CD4-positive, CD25-positive, alpha-beta regulatory T cell (primary cell): ENCODE data around the gene ATP8A1. TPM values are rescaled to one million over a fixed set of nuclear protein-coding genes. Genes with fewer than 3 reads are reported as not detected.
A peak's percentile ranks its signal among the peaks of the same experiment; 100 is the strongest.

Source experiments
- ATAC-seq, 2 donors: fragments of 150-1000 bp; cut with Tn5 transposase; one replicate each; pipeline ENCODE4 v1.10.0; 2021; ENCODE audit warnings: low read depth in 2 of 2, moderate number of reproducible peaks in 2 of 2, moderate library complexity in 1 of 2
- DNase-seq, 3 donors: peaks; one replicate each; pipeline versions ENCODE4 v3.0.0 to v3.0.0-alpha.2; 2012 to 2022; ENCODE audit warnings: mixed read lengths in 1 of 3
- H3K27ac ChIP-seq: one replicate; pipeline ENCODE4 v1.7.0; 2013; ENCODE audit warnings: mild to moderate bottlenecking, low read length; ENCODE audit not compliant: insufficient read depth, poor library complexity, severe bottlenecking
- H3K27me3 ChIP-seq: one replicate; pipeline ENCODE4 v1.7.0; 2013; ENCODE audit warnings: low read length; ENCODE audit not compliant: control insufficient read depth, insufficient read depth
- H3K36me3 ChIP-seq: one replicate; pipeline ENCODE4 v1.7.0; 2013; ENCODE audit warnings: mild to moderate bottlenecking, low read length, moderate library complexity; ENCODE audit not compliant: control insufficient read depth, insufficient read depth
- H3K4me1 ChIP-seq: 2 replicates; pipeline ENCODE4 v1.7.0; 2013; ENCODE audit warnings: mild to moderate bottlenecking, low read length; ENCODE audit not compliant: insufficient read depth, control insufficient read depth, poor library complexity, severe bottlenecking
- H3K4me3 ChIP-seq: one replicate; pipeline ENCODE4 v1.7.0; 2013; ENCODE audit warnings: low read depth, mild to moderate bottlenecking, low read length, moderate library complexity
- H3K9me3 ChIP-seq, 2 experiments: 1 replicate in 1 of 2; 2 replicates in 1 of 2; pipeline ENCODE4 v1.7.0; 2013; ENCODE audit warnings: low read length in 2 of 2, mild to moderate bottlenecking in 1 of 2, moderate library complexity in 1 of 2; ENCODE audit not compliant: control insufficient read depth in 2 of 2
- H3K27ac Mint-ChIP-seq, 3 donors: one replicate each; pipeline ENCODE4 v1.8.0; 2020 to 2022; ENCODE audit warnings: mild to moderate bottlenecking in 3 of 3, mixed read lengths in 3 of 3, moderate library complexity in 2 of 3
- H3K27me3 Mint-ChIP-seq: one replicate; pipeline ENCODE4 v1.8.0; 2022; ENCODE audit warnings: mild to moderate bottlenecking, mixed read lengths
- H3K36me3 Mint-ChIP-seq: one replicate; pipeline ENCODE4 v1.8.0; 2020; ENCODE audit warnings: mixed read lengths
- H3K4me1 Mint-ChIP-seq, 4 donors: one replicate each; pipeline ENCODE4 v1.8.0; 2020 to 2022; ENCODE audit warnings: mixed read lengths in 4 of 4, mild to moderate bottlenecking in 1 of 4
- H3K4me3 Mint-ChIP-seq, 4 donors: one replicate each; pipeline ENCODE4 v1.8.0; 2020 to 2022; ENCODE audit warnings: mild to moderate bottlenecking in 4 of 4, mixed read lengths in 4 of 4, moderate library complexity in 3 of 4
- H3K9me3 Mint-ChIP-seq, 7 donors: one replicate each; pipeline ENCODE4 v1.8.0; 2020 to 2022; ENCODE audit warnings: mixed read lengths in 7 of 7, mild to moderate bottlenecking in 3 of 7, moderate library complexity in 2 of 7
- polyA plus RNA-seq, 4 donors: library from polyadenylated mRNA; unstranded; fragments of 300-500 nt; fragmentation: Illumina TruSeq; gene quantifications; one replicate each; pipeline ENCODE4 v1.2.3, GENCODE V29; 2021
- total RNA-seq: library from RNA; stranded (reverse); gene quantifications from one replicate; pipeline ENCODE4 v1.2.3, GENCODE V29; 2022

Gene ATP8A1
- total and polyA plus RNA-seq, 5 donors from 2014 or later: 6.3 to 49.9 (median 8.1) TPM

GRCh38 chr4:42607011-42607726 is 49.7 kb downstream of the ATP8A1 start:
- H3K27me3 Mint-ChIP-seq: no peaks in the 10 kb centered on the region
- DNase-seq (no peak), ATAC-seq (no peak)
- H3K27ac Mint-ChIP-seq: peak overlapping the region in 1 of 3 donors; percentile 27
- peaks cover 11 to 22% (median 13%) of the 10 kb centered on the region in 4 donors for H3K4me1 Mint-ChIP-seq
- H3K9me3 Mint-ChIP-seq: peaks cover 0 to 2% (median 0%) of the 10 kb centered on the region in 7 donors
- peaks cover 45% of the 10 kb centered on the region for H3K36me3 Mint-ChIP-seq
- Histone ChIP-seq H3K4me1 (no peaks in the 10 kb centered on the region), H3K4me3 (no peak overlapping the region), H3K27me3 (no peaks in the 10 kb centered on the region), H3K27ac (no peak overlapping the region), H3K9me3 (no peaks in the 10 kb centered on the region), H3K36me3 (peaks cover 21% of the 10 kb centered on the region)
- no peak overlapping the region for H3K4me3 Mint-ChIP-seq

- Mint-ChIP-seq H3K4me1 (peaks cover 10 to 19% (median 13%) of the 10 kb centered on the region in 4 donors), H3K36me3 (peaks cover 29% of the 10 kb centered on the region), H3K27ac (peak overlapping the region in 1 of 3 donors; percentile 43), H3K4me3 (no peak overlapping the region), H3K27me3 (no peaks in the 10 kb centered on the region), H3K9me3 (no peaks in the 10 kb centered on the region)
- Histone ChIP-seq H3K9me3 (no peaks in the 10 kb centered on the region), H3K4me1 (no peaks in the 10 kb centered on the region), H3K27ac (no peak overlapping the region), H3K4me3 (no peak overlapping the region), H3K27me3 (no peaks in the 10 kb centered on the region), H3K36me3 (peaks cover 14% of the 10 kb centered on the region)
- ATAC-seq: no peak
- DNase-seq: no peak
Observed at GRCh38 chr4:42605264-42605663, 51.6 kb downstream of the ATP8A1 start.

DNA sequence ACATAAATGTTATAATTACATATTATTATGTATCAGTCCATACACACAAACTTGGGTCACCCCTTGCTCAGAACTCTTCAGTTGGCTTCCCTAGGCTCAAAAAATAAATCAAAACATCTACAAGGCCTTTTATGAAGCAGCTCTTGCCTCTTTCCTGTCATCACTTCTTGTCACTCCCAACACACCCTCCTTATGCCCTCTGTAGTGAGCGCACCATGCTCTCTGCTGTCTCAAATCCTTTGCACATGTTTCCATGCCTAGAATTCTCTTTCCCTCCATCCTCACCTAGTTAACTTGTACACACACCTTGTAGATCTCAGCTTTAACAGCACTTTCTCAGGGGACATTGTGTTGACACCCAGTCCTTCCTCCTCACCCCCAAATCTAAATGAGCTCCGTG is 53.0 kb downstream of the ATP8A1 start:
- H3K9me3 ChIP-seq: no peaks in the 10 kb centered on the region
- Mint-ChIP-seq H3K27me3 (no peaks in the 10 kb centered on the region), H3K36me3 (peaks cover 19% of the 10 kb centered on the region), H3K9me3 (no peaks in the 10 kb centered on the region), H3K27ac (peak overlapping the region in 1 of 3 donors; percentile 47), H3K4me1 (peaks cover 5 to 16% (median 10%) of the 10 kb centered on the region in 4 donors), H3K4me3 (no peak overlapping the region)
- no peak overlapping the region for H3K4me3 ChIP-seq
- no peak for DNase-seq
- H3K27me3 ChIP-seq: no peaks in the 10 kb centered on the region
- H3K27ac ChIP-seq: no peak overlapping the region
- no peaks in the 10 kb centered on the region for H3K4me1 ChIP-seq
- peaks cover 9% of the 10 kb centered on the region for H3K36me3 ChIP-seq
- ATAC-seq: no peak

GRCh38 chr4:42600578-42600977 is 56.3 kb downstream of the ATP8A1 start:
- Histone ChIP-seq H3K4me3 (no peak overlapping the region), H3K9me3 (no peaks in the 10 kb centered on the region), H3K4me1 (no peaks in the 10 kb centered on the region), H3K36me3 (no peaks in the 10 kb centered on the region), H3K27me3 (no peaks in the 10 kb centered on the region), H3K27ac (no peak overlapping the region)
- Mint-ChIP-seq H3K36me3 (peaks cover 22% of the 10 kb centered on the region), H3K27me3 (no peaks in the 10 kb centered on the region), H3K9me3 (no peaks in the 10 kb centered on the region), H3K4me1 (peaks cover 5 to 17% (median 6%) of the 10 kb centered on the region in 4 donors), H3K27ac (no peak overlapping the region), H3K4me3 (no peak overlapping the region)
- DNase-seq (no peak), ATAC-seq (no peak)

DNA sequence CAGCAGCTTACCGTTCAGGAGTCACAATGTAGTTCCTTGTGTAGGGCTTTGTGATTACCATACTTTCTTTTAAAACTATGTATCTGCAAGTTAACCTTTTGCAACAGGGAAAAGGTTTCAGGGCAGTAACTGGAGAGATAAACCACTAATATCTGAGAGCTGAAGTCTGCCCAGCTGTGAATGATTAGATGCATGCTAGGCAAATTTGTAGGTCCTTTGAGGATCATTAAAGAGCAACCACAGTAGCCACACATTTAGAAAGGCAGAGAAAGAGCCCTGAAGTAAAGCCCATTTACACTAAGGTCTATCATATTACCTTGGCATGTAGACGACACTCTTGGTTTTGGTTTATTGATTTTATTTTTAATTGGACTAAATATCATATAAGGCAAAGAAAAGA is 60.0 kb downstream of the ATP8A1 start:
- Histone ChIP-seq H3K4me3 (no peak overlapping the region), H3K36me3 (peaks cover 5% of the 10 kb centered on the region), H3K27me3 (no peaks in the 10 kb centered on the region), H3K9me3 (no peaks in the 10 kb centered on the region), H3K27ac (no peak overlapping the region), H3K4me1 (no peaks in the 10 kb centered on the region)
- no peak overlapping the region for H3K4me3 Mint-ChIP-seq
- H3K4me1 Mint-ChIP-seq: peaks cover 0 to 20% (median 0%) of the 10 kb centered on the region in 4 donors
- ATAC-seq (no peak), DNase-seq (no peak)
- H3K36me3 Mint-ChIP-seq: peaks cover 9% of the 10 kb centered on the region
- no peaks in the 10 kb centered on the region for H3K9me3 Mint-ChIP-seq
- no peaks in the 10 kb centered on the region for H3K27me3 Mint-ChIP-seq
- no peak overlapping the region for H3K27ac Mint-ChIP-seq

- no peaks in the 10 kb centered on the region for H3K9me3 ChIP-seq
- Mint-ChIP-seq H3K36me3 (peaks cover 9% of the 10 kb centered on the region), H3K4me1 (peaks cover 0 to 15% (median 0%) of the 10 kb centered on the region in 4 donors), H3K4me3 (no peak overlapping the region), H3K27ac (peak overlapping the region in 1 of 3 donors; percentile 45), H3K9me3 (no peaks in the 10 kb centered on the region), H3K27me3 (no peaks in the 10 kb centered on the region)
- no peaks in the 10 kb centered on the region for H3K27me3 ChIP-seq
- H3K4me3 ChIP-seq: no peak overlapping the region
- no peaks in the 10 kb centered on the region for H3K4me1 ChIP-seq
- ATAC-seq (no peak), DNase-seq (no peak)
- H3K27ac ChIP-seq: no peak overlapping the region
- H3K36me3 ChIP-seq: peaks cover 5% of the 10 kb centered on the region
Observed at GRCh38 chr4:42594888-42595287, 62.0 kb downstream of the ATP8A1 start.

DNA sequence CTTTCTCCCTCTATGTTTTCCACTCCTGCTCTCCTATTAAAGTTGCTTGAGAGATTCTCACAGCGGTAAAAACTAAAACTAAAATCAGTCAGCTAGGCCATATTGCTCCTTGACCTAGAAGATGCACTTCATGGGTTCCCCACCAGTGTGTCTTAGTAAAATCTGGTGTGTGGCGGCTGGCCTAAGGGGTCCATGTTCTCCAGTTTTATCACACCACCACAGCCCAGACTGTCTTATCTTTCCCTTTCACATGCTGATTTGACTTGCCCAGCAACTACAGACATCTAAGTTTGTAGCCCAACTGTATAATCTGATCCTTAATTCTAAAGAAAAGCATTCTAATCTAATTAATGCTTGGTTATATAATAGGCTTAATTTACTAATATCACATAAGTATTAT is 68.0 kb downstream of the ATP8A1 start:
- Mint-ChIP-seq H3K9me3 (no peaks in the 10 kb centered on the region), H3K27ac (no peak overlapping the region)

DNA sequence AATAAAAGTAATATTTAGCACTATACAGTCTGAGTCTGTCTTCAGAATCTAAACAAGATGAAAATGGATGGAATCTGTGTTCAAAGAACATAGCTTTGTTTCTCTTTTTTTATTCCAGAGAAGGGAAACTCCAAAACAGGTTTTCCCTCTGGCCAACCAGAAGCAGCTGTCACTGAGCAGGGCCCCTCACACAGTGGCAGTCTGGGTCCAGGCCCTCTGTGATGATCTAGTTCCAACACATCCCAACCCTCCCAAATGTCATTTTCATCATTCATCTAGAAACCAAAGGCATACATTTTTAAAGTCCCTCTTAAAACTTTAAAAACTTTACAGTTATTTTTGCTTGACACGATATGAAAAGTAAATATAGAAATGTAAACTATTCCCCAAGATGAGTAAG is 70.1 kb downstream of the ATP8A1 start:
- ATAC-seq (no peak), DNase-seq (no peak)
- no peaks in the 10 kb centered on the region for H3K27me3 Mint-ChIP-seq
- H3K4me3 ChIP-seq: no peak overlapping the region
- no peak overlapping the region for H3K27ac ChIP-seq
- H3K4me1 ChIP-seq: no peaks in the 10 kb centered on the region
- no peaks in the 10 kb centered on the region for H3K27me3 ChIP-seq
- peaks cover 23% of the 10 kb centered on the region for H3K36me3 ChIP-seq
- no peak overlapping the region for H3K27ac Mint-ChIP-seq
- peaks cover 0 to 4% (median 1%) of the 10 kb centered on the region in 4 donors for H3K4me1 Mint-ChIP-seq
- H3K9me3 ChIP-seq: no peaks in the 10 kb centered on the region
- peaks cover 37% of the 10 kb centered on the region for H3K36me3 Mint-ChIP-seq
- no peaks in the 10 kb centered on the region for H3K9me3 Mint-ChIP-seq
- H3K4me3 Mint-ChIP-seq: no peak overlapping the region

More for the DNA sequence above, 68.0 kb downstream of the ATP8A1 start:
- Histone ChIP-seq H3K4me3 (no peak overlapping the region), H3K36me3 (peaks cover 23% of the 10 kb centered on the region), H3K9me3 (no peaks in the 10 kb centered on the region), H3K27ac (no peak overlapping the region), H3K27me3 (no peaks in the 10 kb centered on the region), H3K4me1 (no peaks in the 10 kb centered on the region)
- H3K4me1 Mint-ChIP-seq: peaks cover 0 to 4% (median 0%) of the 10 kb centered on the region in 4 donors
- no peaks in the 10 kb centered on the region for H3K27me3 Mint-ChIP-seq
- ATAC-seq (no peak), DNase-seq (no peak)
- peaks cover 29% of the 10 kb centered on the region for H3K36me3 Mint-ChIP-seq
- no peak overlapping the region for H3K4me3 Mint-ChIP-seq
